K562 (cell line): Measurements from ENCODE around the gene CLIC1. TPM values are rescaled to one million over a fixed set of nuclear protein-coding genes. Genes with fewer than 3 reads are reported as not detected.

Source experiments
- BCOR ChIP-seq: fragments of 450-650 bp; IDR thresholded peaks from 2 replicates; pipeline ENCODE4 v1.6.1; 2016
- CCAR2 ChIP-seq: fragments of 200-400 bp; formaldehyde crosslinking; IDR thresholded peaks from 2 replicates; pipeline ENCODE4 v1.6.1; 2017; ENCODE audit warnings: mild to moderate bottlenecking, low read depth, low read length
- CHCHD3 ChIP-seq: fragments of 250-450 bp; sonication (Bioruptor Pico); IDR thresholded peaks from 2 replicates; pipeline ENCODE4 v2.1.2; 2022; ENCODE audit warnings: mild to moderate bottlenecking
- KLF16 ChIP-seq: IDR thresholded peaks from 2 replicates; pipeline ENCODE4 v1.6.1; 2016; ENCODE audit warnings: antibody characterized with exemption
- LARP7 ChIP-seq: fragments of 450-650 bp; IDR thresholded peaks from 2 replicates; pipeline ENCODE4 v1.6.1; 2016
- MECOM ChIP-seq: fragments of 250-450 bp; sonication (Bioruptor Pico); IDR thresholded peaks from 2 replicates; pipeline ENCODE4 v1.8.0; 2022; ENCODE audit warnings: inconsistent platforms
- MEIS2 ChIP-seq: fragments of 450-650 bp; IDR thresholded peaks from 2 replicates; pipeline ENCODE4 v1.6.1; 2014; ENCODE audit warnings: mild to moderate bottlenecking; ENCODE audit not compliant: partially characterized antibody
- NFIC ChIP-seq: fragments of 450-650 bp; IDR thresholded peaks from 2 replicates; pipeline ENCODE4 v1.6.1; 2017; ENCODE audit warnings: mild to moderate bottlenecking, inconsistent platforms
- OTX1 ChIP-seq: fragments of 450-650 bp; formaldehyde crosslinking; IDR thresholded peaks from 2 replicates; pipeline ENCODE4 v1.4.0; 2022; ENCODE audit warnings: mild to moderate bottlenecking
- POU5F1 ChIP-seq: fragments of 150-350 bp; IDR thresholded peaks from 2 replicates; pipeline ENCODE4 v1.6.1; 2014; ENCODE audit warnings: borderline replicate concordance, low read length, low read depth, mild to moderate bottlenecking; ENCODE audit not compliant: partially characterized antibody
- RBFOX2 ChIP-seq: fragments of 200-400 bp; formaldehyde crosslinking; IDR thresholded peaks from 2 replicates; pipeline ENCODE4 v1.6.1; 2017; ENCODE audit warnings: low read depth, mild to moderate bottlenecking, low read length, moderate library complexity
- RBM22 ChIP-seq: fragments of 200-400 bp; formaldehyde crosslinking; IDR thresholded peaks from 2 replicates; pipeline ENCODE4 v1.6.1; 2018; ENCODE audit warnings: low read length, low read depth; ENCODE audit not compliant: poor library complexity, severe bottlenecking
- SMAD4 ChIP-seq: fragments of 250-450 bp; sonication (Bioruptor Pico); conservative IDR thresholded peaks from 2 replicates; pipeline ENCODE4 v1.8.0; 2021; ENCODE audit warnings: inconsistent platforms, mild to moderate bottlenecking, moderate library complexity
- SRSF1 ChIP-seq: fragments of 200-400 bp; formaldehyde crosslinking; IDR thresholded peaks from 2 replicates; pipeline ENCODE4 v1.6.1; 2017; ENCODE audit warnings: mild to moderate bottlenecking, low read depth, low read length, moderate library complexity
- SRSF3 ChIP-seq: fragments of 200-400 bp; formaldehyde crosslinking; IDR thresholded peaks from 2 replicates; pipeline ENCODE4 v1.6.1; 2016; ENCODE audit warnings: mild to moderate bottlenecking, low read length, moderate library complexity; ENCODE audit not compliant: insufficient read depth
- ZBTB17 ChIP-seq: fragments of 450-650 bp; formaldehyde crosslinking; IDR thresholded peaks from 2 replicates; pipeline ENCODE4 v1.4.0; 2020; ENCODE audit warnings: mild to moderate bottlenecking
- ZFP30 ChIP-seq: fragments of 250-450 bp; sonication (Bioruptor Pico); IDR thresholded peaks from 2 replicates; pipeline ENCODE4 v1.8.0; 2022; ENCODE audit warnings: moderate library complexity, mild to moderate bottlenecking, inconsistent platforms, borderline replicate concordance
- ZNF140 ChIP-seq: fragments of 250-450 bp; sonication (Bioruptor Pico); IDR thresholded peaks from 2 replicates; pipeline ENCODE4 v1.8.0; 2021; ENCODE audit warnings: moderate library complexity, mild to moderate bottlenecking, inconsistent platforms
- ZNF589 ChIP-seq: fragments of 200-800 bp; sonication (Bioruptor generic); IDR thresholded peaks from 2 replicates; pipeline ENCODE4 v1.6.1; 2016; ENCODE audit warnings: low read depth, missing genetic modification characterization, missing compliant biosample characterization
- ZNF717 ChIP-seq: fragments of 250-450 bp; sonication (Bioruptor Pico); IDR thresholded peaks from 2 replicates; pipeline ENCODE4 v1.5.0; 2021
- polyA plus RNA-seq, 8 experiments: library from polyadenylated mRNA; depleted of rRNA in 4 of 8; stranded (reverse) in 5 of 8; unstranded in 3 of 8; fragments of >200 nt; fragmentation: Nextera tagmentation in 2 of 8; fragmentation: Illumina TruSeq in 1 of 8; extraction: Ambion mirVana in 2 of 8; extraction: Trizol in 1 of 8; gene quantifications; 2 replicates each; pipeline versions ENCODE4 v1.2.1 to v1.2.3, GENCODE V29; 2011 to 2014; ENCODE audit warnings: inconsistent platforms in 1 of 8, missing spikeins in 1 of 8
- total RNA-seq, 7 experiments: library from RNA; depleted of rRNA in 6 of 7; stranded (reverse); fragments of >200 nt in 6 of 7; fragmentation: Illumina TruSeq in 2 of 7; extraction: Trizol in 2 of 7; gene quantifications; 2 replicates each; pipeline versions ENCODE4 v1.2.1 to v1.2.3, GENCODE V29; 2011 to 2021; ENCODE audit warnings: low replicate concordance in 1 of 7
- TF ChIP-seq, protein P1 (sequence below), 3 experiments: fragments of 200-800 bp in 1 of 3; sonication (Bioruptor generic) in 1 of 3; sonication (generic) in 1 of 3; formaldehyde crosslinking in 1 of 3; IDR thresholded peaks; 2 replicates each; pipeline versions ENCODE4 v1.6.1 to v1.8.0; 2016 to 2022; ENCODE audit warnings: mild to moderate bottlenecking in 2 of 3, missing compliant biosample characterization in 2 of 3, missing genetic modification characterization in 2 of 3, missing genetic modification reagents in 1 of 3
- TF ChIP-seq, protein P2 (sequence below): fragments of 250-450 bp; sonication (Bioruptor Pico); IDR thresholded peaks from 2 replicates; pipeline ENCODE4 v1.8.0; 2022; ENCODE audit warnings: inconsistent platforms, mild to moderate bottlenecking, moderate library complexity, borderline replicate concordance
- TF ChIP-seq, protein P3 (sequence below): fragments of 450-650 bp; formaldehyde crosslinking; IDR thresholded peaks from 2 replicates; pipeline ENCODE4 v1.4.0; 2020; ENCODE audit warnings: mild to moderate bottlenecking, moderate library complexity

CLIC1 gene
- total and polyA plus RNA-seq, 9 of the 15 experiments (the other 6 are each of a cell fraction or from before 2014, with no cell fraction given): 1,267 to 2,419 (median 1,808) TPM

DNA sequence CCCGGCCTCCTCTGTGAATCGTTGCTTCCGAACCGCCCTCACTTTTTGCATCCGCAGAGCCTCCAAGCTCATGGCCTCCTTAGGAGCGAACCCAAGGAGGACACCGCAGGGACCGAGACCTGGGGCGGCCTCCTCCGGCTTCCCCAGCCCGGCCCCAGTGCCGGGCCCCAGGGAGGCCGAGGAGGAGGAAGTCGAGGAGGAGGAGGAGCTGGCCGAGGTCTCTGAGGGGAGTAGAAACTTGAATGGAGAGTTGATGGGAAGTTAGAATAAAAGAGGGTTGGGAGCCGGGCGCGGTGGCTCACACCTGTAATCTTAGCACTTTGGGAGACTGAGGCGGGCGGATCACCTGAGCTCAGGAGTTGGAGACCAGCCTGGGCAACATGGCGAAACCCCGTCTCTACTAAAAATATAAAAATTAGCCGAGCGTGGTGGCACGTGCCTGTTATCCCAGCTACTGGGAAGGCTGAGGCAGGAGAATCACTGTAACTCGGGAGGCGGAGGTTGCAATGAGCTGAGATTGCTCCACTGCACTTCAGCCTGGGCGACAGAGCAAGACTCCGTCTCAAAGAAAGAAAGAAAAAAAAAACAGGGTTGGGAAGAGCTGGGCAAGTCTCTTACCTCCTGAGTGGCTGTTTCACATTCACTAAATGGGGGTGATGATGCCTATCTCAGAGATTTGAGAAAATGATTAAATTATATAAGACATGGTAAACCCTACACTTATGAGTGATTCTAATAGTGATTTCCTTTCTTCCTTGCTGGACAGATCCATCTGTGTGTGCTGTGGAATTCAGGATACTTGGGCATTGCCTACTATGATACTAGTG lies 4.3 kb upstream of the CLIC1 start (continued):
- TF ChIP-seq SRSF3 (peak; percentile 16; the same call in 1 of the 2 replicates), KLF16 (no peak), POU5F1 (no peak), CCAR2 (no peak), MEIS2 (no peak), ZNF589 (CRISPR knock-in tag) (no peak), CHCHD3 (CRISPR knock-in tag) (0 out of 2 replicates have a peak, but pooled peaks have one; percentile 60), ZNF717 (CRISPR knock-in tag) (peak; percentile 70; the same call in 1 of the 2 replicates), LARP7 (0 out of 2 replicates have a peak, but pooled peaks have one; percentile 19), RBFOX2 (peak; percentile 74; the same call in 1 of the 2 replicates), RBM22 (peak; percentile 58), SMAD4 (CRISPR knock-in tag) (no peak), SRSF1 (0 out of 2 replicates have a peak, but pooled peaks have one; percentile 3), ZFP30 (CRISPR knock-in tag) (no peak), ZBTB17 (CRISPR knock-in tag) (0 out of 2 replicates have a peak, but pooled peaks have one; percentile 12), MECOM (CRISPR knock-in tag) (0 out of 2 replicates have a peak, but pooled peaks have one; percentile 38), NFIC (no peak), BCOR (peak; percentile 12; the same call in 1 of the 2 replicates), OTX1 (CRISPR knock-in tag) (peak; percentile 5; the same call in 1 of the 2 replicates), ZNF140 (peak; percentile 25; the same call in 1 of the 2 replicates)
- TF ChIP-seq, protein P1, sequence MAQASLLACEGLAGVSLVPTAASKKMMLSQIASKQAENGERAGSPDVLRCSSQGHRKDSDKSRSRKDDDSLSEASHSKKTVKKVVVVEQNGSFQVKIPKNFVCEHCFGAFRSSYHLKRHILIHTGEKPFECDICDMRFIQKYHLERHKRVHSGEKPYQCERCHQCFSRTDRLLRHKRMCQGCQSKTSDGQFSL (CRISPR knock-in tag; IDR thresholded peaks at IDR 0.05): no peak
- TF ChIP-seq, protein P1 (tag; IDR thresholded peaks at IDR 0.05): no peak
- TF ChIP-seq, protein P2, sequence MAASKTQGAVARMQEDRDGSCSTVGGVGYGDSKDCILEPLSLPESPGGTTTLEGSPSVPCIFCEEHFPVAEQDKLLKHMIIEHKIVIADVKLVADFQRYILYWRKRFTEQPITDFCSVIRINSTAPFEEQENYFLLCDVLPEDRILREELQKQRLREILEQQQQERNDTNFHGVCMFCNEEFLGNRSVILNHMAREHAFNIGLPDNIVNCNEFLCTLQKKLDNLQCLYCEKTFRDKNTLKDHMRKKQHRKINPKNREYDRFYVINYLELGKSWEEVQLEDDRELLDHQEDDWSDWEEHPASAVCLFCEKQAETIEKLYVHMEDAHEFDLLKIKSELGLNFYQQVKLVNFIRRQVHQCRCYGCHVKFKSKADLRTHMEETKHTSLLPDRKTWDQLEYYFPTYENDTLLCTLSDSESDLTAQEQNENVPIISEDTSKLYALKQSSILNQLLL (CRISPR knock-in tag): no peak
- TF ChIP-seq, protein P3, sequence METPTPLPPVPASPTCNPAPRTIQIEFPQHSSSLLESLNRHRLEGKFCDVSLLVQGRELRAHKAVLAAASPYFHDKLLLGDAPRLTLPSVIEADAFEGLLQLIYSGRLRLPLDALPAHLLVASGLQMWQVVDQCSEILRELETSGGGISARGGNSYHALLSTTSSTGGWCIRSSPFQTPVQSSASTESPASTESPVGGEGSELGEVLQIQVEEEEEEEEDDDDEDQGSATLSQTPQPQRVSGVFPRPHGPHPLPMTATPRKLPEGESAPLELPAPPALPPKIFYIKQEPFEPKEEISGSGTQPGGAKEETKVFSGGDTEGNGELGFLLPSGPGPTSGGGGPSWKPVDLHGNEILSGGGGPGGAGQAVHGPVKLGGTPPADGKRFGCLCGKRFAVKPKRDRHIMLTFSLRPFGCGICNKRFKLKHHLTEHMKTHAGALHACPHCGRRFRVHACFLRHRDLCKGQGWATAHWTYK (CRISPR knock-in tag): peak; percentile 9; the same call in 1 of the 2 replicates
